ENCODE data around the gene DOK3.
A peak's percentile ranks its signal among the peaks of the same experiment; 100 is the strongest.

DOK3 gene

DNA sequence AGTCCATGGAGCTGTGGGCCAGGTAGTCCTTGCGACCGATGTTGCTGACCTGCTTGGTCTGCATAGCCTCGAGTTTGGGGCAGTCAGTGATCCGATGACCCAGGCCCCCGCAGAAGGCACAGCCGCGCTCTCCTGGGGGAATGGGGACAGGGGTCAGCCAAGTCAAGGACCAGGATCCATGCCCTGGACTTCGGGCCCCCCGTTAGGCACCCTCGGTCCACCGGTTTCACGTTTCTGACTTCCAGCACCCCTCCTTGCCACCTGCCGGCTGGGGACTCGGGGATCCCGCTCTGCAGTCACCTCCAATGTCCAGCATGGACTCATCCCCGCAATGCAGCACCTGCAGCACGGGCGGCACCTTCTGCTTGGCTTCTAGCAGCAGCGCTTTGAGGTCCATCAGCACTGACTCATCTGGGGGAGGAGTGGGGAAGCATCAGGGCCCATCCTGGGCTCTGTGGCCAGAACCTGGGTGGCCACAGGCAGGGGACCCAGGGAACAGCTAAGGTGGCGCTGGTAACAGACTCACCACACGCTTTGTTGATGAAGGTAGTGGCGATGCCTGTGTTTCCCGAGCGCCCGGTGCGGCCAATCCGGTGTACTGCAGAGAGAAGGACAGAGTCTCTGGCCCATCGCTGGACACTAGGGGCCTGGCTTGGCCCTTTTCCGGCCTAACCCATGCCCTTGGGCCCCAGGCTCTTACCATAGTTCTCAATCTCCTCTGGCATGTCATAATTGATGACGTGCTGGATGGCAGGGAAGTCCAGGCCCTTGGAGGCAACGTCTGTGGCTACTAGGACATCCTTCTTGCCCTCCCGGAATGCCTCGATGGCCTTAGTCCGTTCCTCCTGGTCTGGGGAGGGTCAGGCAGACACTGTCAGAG, 2.4 kb upstream of the DOK3 start:
- DNase-seq, result no peak

DNA sequence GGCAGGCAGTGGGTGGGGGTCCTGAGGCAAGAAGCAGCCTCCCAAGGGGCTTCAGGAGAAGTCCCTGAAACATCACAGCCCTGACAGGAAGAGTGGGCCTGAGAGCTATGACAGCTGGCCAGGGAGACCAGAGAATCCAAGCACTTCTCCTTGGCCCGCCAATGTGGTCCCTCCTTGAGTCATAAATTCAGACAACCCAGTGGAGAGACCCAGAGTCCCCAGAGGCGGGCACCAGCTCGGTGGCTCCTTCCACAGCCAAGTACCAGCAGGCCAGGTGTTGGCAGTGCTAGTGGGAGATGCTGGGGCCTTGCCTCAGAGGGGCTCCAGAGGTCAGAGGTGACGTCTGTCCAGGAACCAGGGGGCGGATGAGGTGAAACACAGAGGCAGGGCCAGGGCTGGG, 1.6 kb upstream of the DOK3 start:
- no peak for DNase-seq

DNA sequence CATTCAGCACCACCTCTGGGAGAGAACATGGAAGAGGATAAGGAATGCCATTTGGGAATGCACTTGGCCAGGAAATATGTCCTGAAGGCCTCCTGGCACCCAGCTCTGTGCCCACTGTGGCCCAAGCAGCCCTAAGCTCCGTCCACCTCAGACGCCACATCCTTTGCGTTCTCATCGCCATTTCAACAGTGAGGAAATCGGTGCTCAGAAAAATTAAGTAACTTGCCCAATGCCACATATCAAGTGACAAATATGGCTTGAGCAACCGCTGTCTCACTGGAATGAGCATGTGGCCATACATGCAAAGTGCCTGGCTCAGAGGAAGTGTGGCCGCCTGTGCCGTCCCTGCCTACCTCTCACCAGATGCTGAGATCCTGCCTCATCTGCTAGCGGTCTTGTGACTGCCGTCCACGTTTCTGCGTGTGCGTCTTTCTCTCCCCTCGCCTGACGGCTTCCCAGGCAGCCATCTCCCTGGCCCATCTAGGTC, 984 bp upstream of the DOK3 start:
- DNase-seq, result peak in 1 of 2 donors; percentile 79

DNA sequence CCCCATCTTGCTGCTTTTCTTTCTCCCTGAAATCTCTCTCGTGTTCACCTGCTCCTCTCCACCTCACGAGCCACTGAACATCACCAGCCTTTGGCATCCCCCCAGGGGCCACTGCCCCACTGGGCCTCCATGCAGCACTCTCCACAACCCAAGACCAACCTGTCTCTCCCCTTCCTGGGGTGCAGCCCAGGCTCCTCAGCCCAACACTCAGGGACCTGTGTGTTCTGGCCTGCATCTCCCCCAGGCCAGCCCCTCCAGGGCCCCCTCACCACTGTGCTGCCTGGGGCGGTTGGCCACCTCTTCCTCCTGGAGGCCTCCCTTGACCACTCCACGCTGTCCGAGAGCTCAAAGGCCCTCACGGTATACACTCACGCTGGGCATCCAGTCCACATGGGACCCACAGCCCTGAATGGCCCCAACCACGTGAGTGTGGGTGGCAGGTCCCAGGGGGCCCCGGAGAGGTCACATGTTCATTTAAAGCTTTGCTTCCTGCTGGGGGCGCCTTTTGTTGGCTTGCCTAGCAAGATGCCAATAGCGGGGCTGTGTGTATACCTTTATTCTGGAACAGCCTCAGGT, 453 bp upstream of the DOK3 start:
- DNase-seq, result peak in 1 of 2 donors; percentile 38

DNA sequence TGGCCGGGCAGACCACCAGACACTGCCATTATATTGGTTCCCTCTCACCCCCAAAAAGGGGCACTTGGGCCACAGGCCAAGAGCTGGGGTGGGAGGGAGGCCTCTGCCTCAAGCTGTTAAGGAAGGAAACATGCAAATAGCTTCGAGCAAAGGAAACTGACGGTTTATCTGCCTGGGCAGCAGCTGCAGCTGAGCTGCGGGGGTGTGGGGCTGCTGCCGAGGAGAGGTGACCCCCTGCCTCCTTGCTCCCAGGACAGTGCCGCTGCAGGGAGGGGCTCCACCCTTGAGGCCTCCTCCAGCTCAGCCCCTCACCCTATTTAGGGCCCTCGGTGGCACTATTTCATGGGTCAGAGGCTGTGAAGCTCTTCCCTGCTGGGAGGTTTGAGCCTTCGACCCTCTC, 789 bp downstream of the DOK3 start:
- DNase-seq, result no peak

DNA sequence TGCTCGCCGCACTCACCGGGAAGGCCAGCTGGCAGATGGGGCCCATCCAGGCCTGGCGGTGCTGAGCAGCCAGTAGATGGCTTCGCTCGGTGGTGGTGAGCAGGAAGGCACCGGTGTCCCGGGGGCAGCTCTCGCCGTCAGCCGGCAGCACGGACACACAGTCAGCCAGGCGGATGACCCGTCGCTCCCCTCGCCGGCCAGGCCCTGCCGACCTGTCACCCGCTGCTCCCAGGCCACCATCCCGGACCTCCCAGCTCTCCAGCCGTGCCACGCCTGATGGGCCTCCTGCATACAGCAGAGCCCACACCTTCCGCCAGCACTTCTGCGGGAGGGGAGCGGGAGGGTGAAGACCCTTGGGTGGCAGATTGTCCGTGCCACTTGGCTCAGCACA, 1.4 kb downstream of the DOK3 start:
- no peak for DNase-seq

DNA sequence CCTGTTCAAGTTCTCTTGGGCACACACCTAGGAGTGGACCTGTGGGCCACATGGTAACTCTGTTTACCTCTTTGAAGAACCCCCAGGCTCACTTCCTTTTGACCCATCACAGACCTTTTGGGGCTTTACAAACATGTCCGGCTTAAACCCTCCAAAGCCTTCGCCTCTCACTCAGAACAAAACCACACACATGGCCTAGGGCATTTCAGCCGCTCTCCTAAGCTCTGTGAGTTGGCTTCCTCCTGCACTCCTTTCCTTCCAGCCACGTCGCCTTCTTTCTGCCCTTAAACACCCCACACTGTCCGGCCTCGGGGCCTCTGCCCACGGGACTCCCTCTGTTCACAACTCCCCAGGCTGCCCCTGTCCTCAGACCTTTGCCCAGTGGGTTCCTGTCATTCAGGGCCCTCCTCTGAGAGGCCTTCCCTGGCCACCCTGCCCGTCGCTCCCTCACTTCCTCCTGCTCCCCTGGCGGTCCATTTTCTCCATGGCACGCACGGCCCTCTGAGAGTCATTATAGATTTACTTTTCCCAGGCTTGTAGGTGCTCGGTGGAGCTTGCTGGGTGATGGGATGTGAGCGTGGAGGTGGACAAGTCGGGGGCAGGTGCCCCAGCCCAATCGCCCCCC, 1.9 kb downstream of the DOK3 start:
- DNase-seq, result peak in 1 of 2 donors; percentile 23

DNA sequence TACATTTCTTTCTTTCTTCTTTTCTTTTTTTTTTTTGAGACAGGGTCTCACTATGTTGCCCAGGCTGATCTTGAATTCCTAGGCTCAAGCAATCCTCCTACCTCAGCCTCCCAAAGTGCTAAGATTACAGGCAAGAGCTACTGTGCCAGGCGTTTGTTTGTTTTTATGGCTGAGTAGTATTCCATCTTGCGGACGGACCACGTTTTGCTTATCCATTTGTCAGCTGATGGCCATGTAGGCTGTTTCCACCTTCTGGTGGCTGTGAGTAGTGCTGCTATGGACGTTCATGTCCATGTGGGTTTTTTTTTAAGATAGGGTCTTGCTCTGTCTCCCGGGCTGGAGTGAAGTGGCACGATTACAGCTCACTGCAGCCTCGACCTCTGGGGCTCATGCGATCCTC, 2.5 kb downstream of the DOK3 start:
- no peak for DNase-seq

DNA sequence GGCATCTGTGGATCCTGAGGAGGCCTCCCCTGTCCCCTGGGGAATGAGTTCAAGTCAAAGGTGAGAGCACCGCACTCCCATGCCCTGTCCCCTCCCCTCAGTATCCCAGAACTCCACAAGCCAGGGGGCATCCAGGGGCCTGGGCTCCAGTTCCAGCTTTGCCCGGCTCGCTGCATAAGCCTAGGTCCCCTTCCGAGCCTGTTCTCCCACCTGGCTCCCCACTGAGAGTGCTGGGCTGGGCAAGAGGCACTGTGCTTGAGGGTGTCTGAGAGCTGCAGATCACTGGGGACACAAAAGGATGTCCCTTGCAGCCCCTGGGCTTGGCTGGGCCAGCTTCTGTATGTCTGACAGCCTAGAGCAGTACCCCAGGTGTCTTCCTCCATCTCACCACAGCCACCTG, 4.6 kb downstream of the DOK3 start:
- DNase-seq, result no peak

DNA sequence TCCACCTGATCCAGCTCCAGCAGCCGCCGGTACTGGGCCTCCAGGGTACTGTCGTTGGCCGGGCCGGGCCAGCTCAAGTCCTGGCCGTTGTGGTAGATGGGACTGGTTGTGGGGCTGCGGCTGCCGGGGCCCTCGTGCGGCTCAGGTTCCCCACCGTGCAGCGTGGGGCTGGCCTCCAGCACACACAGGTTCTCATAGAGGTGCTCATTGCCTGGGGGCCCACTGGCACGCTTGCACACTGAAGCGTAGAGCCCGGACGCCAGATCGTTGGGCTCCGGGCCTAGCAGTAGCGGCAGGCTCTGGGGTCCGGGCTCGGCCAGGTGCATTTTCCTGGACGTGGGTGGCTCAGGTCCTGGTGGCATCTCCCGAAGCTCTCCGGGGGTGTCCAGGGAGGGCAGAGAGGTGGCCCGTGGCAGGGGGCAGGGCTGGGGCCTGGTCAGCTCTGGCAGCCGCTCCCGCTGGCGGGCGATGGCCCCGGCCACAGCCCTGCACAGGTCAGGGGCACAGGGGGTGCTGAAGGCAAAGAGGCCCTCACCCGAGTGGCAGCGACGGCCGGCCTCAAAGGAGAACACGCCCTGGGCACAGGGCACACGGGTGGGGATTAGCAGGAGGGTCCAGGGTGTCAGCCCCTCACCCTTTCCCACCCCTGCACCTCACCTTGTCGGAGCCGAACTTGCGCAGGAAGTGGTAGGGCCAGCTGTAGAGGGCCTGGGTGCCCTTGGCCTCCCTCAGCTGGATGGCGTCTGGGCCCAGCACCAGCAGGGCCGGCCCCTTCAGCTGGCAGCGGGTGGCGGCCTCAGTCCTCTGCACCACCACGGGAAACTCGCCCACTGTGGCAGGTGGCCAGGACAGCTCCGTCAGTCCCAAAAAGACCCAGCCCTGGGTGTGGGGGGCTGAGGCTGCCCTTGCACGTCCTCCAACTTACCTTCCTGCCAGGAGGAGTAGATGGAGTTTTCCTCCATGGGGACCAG, 5.3 kb downstream of the DOK3 start:
- no peak for DNase-seq

DNA sequence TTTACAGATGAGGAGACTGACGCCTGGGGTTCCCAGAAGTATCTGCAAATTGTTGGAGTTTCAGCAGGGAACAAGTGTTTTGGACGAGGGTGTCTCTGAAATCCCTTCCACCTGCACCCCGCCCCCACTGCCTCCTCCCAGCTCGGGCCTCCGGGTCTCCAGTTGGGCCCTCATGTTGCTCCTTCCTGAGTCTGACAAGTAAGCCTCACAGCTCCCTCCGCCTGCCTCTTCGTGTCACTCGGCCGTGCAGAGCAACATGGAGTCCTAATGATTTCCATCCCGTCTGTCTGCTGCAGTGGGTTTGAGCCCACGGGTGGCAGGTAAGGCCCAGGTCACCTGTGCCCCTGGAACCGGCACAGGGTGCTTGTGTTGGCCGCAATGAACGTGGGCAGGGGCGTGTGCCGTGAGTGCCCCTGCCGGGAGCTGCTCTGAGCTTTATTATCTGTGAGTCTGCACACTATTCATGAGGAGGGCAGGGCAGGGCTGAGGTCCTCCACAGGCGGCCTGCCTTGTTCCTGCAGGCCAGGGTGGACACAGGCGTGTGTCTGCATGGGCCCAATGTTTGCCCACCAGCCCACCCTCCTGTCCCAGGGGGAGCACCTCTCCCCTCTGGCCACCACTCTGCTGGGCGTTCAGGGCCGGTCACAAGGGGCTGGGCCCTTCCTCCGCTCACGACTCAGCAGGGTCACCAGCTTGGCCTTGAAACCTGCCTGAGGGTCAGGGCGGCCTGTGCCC, 6.1 kb downstream of the DOK3 start:
- DNase-seq, result no peak

DNA sequence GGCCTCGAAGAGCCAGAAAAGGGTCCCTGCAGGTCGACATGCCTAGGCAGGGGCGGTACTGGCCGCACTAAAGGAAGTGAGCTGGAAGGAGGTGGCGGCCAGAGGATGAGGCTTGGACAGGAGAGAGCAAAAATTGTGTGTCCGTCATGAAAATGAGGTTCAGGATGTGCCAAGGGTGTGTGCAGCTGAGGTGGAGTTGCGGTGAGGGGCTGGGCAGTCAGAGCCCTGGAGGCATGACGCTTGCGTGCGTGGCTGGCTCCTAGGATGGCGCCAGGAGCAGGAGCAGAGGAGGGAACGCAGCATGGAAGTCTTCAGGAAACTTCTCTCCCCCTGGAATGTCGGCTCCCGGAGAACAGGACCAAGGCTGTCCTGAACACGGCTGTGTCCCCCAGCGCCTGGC, 6.7 kb downstream of the DOK3 start:
- no peak for DNase-seq

DNA sequence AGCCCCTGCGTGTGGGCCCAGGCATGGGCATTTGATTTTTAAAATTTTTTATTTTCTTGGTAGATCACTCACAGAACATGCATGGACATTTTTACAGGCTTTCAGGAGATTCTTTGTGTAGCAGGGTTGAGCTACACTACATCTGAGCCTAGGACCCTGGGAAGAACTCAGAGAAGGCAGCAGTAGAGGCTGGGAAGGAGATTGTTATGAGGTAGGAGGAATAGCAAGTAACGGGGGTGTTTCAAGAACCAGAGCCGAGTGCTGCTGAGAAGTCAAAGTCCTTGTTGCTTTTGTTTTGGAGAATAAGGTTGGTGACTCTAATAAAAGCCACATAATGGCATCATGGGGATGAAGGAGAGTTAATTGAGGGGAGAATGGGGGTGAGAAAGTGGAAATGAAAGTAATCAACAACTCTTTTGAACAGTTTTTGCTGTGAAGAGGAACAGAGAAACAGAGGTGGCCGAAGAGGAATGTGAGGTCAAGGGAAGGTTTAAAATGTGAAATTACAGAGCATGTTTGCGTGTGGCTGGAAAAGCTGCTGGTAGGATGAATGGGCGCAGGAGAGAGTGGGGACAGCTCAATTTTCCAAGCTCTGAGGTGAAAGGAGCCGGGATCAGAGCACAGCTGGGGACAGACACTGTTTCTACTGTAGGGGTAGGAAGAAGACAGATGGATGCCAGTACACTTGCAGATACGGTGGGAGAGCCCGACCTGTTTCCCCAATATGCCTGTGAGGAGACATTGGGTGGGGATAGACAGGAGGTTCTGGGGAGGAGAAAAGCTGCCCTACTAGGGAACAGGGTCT, 7.5 kb downstream of the DOK3 start:
- no peak for DNase-seq

DNA sequence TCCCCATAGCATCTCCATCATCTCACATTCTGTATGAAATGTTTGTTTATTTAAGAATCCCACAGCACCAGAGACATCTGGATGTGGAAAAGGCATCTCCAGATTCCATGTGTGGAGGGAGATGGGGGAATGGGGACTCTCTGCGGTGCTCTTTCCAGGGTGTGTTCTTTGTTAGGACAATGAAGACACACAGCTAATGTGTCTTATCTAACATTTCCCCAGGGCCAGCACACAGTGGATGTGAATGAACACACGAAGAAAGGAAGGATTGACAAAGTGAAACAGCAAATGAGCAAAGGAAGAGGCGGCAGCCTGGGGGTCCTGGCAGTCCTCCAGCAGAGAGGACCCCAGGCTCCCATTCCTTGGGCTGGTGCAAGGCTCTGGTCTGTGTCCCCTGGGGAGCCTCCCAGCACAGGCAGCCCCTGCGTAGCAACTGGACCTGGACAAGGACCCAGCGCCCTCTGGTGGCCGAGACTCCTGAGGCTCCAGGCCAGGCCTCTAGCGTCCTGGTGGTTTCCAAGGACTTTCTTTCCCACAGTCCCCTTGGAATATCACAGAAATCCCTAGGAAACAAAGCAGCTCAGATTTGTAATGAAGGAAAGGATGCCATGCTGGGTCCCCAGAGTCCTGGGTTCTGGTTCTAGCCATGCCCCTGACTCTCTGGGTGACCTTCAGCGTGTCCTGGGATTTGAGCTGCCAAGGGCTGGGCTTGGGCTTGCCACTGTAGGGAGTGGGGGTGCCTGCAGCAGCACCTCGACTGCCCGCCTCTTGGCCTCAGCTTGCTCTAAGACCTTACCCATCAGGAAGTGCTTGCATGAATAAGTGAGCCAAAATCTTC, 8.7 kb downstream of the DOK3 start:
- DNase-seq, result peak; percentile 82 to 83

DNA sequence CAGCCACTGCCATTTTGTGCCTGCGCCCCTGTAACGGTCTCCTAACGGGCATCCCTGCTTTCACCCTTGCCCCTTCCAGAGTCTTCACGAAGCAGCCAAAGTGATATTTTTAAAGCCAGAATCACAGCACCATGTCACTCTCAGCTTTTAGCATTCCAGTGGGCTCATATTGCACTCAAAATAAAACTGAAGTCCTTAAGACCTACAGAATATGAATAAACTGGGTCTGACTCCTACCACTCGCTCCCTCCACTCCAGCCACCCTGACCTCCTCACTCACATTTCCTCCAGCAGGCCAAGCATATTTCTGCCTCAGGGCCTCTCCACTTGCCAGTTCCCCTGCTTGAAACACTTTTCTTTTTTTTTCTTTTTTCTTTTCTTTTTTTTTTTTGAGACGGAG, 9.8 kb downstream of the DOK3 start:
- no peak for DNase-seq

DNA sequence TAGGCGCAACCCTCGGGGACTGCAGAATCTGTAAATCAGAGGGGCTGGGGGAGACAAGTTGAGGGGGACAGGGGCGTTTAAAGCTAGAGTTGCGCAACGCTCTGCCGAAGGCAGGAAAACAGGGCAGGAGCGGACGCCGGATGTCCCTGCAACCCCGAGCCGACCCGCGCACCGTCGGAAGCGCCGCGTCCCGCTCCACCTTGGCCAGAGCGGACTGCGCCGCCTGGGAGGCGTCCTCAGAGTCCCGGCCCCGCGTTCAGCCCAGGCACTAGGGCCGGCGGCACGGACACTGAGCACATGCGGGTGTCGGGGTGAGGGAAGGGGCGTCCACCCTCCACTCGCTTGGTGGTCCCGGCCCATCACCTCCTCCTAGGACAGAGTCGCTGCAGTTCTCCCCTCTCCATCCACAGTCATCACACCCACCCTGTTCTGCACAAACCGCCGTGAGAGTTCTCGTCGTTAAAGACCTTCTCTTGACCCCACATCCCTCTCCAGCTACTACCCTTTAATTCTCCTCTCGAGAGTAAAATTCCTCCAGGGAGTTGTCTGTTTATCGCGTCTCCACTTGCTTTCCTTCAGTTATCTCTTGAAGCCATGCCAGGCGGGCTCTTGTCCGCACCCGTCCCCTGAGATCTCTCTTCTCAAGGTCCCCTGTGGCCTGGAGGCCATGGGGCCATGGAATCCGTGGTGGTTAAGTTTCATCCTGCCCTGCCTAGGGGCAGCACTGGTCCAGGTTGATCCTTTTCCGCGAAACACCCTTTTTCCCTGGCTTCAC, 11.4 kb downstream of the DOK3 start:
- no peak for DNase-seq

DNA sequence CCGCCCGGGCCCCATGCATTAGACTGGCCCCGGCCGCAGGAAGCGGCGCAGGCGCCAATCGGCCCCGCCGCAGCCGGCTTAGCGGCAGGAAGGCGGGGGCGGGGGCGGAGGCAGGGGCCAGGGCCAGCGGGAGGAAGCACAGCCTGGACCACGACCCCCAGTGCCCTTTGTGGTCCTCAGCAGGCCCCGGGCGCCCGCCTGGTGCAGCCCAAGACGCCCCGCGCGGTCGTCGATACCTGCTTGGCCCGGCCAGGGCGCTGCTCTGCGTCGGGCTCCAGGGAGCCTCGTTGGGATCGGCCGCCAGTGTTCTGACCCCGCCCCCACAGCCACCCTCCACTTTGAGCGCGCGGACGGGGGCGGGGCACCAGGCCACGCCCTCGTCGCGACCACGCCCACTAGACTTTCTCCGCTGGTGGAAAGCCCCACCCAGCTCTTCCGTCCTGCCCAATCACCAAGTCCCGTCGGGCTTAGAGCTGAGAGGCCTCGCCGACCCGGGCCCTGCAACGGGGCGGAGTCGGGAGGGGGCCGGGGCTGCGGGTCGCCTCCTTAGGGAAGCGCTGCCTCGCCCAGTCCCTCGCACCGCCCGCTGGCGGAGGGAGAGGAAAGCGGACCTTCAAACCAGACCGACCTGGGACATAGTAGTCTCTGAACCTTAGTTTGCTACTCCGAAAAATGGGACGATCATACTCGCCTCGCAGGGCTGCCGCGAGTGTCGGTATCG, 12.2 kb downstream of the DOK3 start, which contains the start of gene PDLIM7:
Gene PDLIM7, minus strand, starts transcription at position 313 of the 721 bp plus-strand sequence. CDS start 1,092 bp downstream, outside the sequence.
- DNase-seq, result peak; percentile 94 to 95

DNA sequence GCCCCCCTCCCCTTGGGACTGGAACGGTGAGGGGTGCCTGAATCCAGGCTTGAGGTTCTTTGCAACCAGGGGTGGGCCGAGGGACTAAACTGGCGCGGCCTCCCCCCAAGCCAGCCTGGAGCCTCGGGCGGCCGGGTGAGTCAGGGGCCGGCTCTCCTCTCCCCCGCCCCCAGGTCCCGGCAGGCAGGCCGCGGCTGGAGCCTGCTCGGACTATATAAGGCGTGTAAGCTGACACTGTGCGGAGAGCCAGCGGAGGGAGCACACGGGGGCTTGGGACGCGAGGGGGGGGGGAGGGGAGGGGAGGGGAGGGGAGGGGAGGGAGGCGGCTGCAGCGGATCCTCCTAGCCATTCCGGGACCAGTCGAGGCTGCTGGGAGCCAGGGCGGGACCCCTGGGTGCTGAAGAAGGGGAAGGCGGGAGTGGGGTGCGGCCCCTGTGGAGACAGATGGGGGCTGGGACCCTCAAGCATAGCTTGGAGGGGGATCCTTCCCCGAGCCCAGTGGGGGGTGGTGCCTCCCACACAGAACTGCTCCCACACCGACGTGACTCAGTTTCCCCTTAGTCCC, 12.8 kb downstream of the DOK3 start:
- no peak for DNase-seq

All from CD4-positive, alpha-beta T cell treated with Interleukin-4 for 1 hour (primary cell).